RWPE2 (cell line): ENCODE data around the gene FBN3.

Source experiments
- ATAC-seq: fragments of 200-7000 bp; cut with Tn5 transposase; 3 replicates; pipeline ENCODE4 v1.9.1; 2021; ENCODE audit warnings: low read depth
- DNase-seq: peaks from one replicate; pipeline ENCODE4 v3.0.0-alpha.2; 2020; ENCODE audit warnings: low spot score
- H3K27ac ChIP-seq: fragments of 450-650 bp; 2 replicates; pipeline ENCODE4 v1.5.1; 2017; ENCODE audit warnings: mild to moderate bottlenecking; ENCODE audit not compliant: poor library complexity, severe bottlenecking
- H3K27me3 ChIP-seq: fragments of 250-450 bp; sonication (Bioruptor Pico); 2 replicates; pipeline ENCODE4 v1.5.1; 2021; ENCODE audit warnings: mild to moderate bottlenecking, moderate library complexity; ENCODE audit not compliant: insufficient read depth, poor library complexity, severe bottlenecking
- H3K36me3 ChIP-seq: fragments of 250-450 bp; sonication (Bioruptor Pico); 2 replicates; pipeline ENCODE4 v1.5.1; 2020; ENCODE audit warnings: low read depth, mild to moderate bottlenecking, moderate library complexity
- H3K4me1 ChIP-seq: fragments of 250-450 bp; sonication (Bioruptor Pico); 2 replicates; pipeline ENCODE4 v1.5.1; 2021; ENCODE audit warnings: mild to moderate bottlenecking, moderate library complexity; ENCODE audit not compliant: insufficient read depth, poor library complexity, severe bottlenecking
- H3K4me3 ChIP-seq: fragments of 250-450 bp; sonication (Bioruptor Pico); 2 replicates; pipeline ENCODE4 v1.5.1; 2021; ENCODE audit warnings: mild to moderate bottlenecking, moderate library complexity; ENCODE audit not compliant: severe bottlenecking
- H3K9me3 ChIP-seq: fragments of 250-450 bp; sonication (Bioruptor Pico); 2 replicates; pipeline ENCODE4 v1.5.1; 2021; ENCODE audit warnings: mild to moderate bottlenecking, moderate library complexity; ENCODE audit not compliant: severe bottlenecking
- TF ChIP-seq, protein P1 (sequence below): fragments of 450-650 bp; IDR thresholded peaks from one replicate; pipeline ENCODE4 v1.5.1; 2017; ENCODE audit warnings: mild to moderate bottlenecking, moderate library complexity; ENCODE audit not compliant: poor library complexity, severe bottlenecking

FBN3 gene

DNA sequence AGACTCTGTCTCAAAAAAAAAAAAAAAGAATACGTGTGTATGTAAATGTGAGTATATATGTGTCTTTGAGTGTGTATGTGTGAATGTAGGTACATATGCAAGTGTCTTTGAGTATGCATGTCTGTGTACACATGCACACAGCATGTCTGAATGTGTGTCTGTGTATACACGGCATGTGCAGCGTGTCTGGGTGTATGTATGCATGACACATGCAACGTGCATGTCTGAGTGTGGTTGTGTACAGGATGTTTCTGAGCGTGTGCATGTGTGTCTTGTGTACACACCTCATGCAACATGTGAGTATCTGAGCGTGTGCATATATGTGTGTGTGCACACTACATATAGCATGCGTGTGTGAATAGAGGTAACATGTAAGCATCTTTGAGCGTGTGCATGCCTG lies 20.8 kb downstream of the FBN3 start:
- ATAC-seq (no peak), DNase-seq (no peak)
- no peaks in the 10 kb centered on the region for H3K4me1 ChIP-seq
- no peak overlapping the region for H3K4me3 ChIP-seq
- TF ChIP-seq, protein P1, sequence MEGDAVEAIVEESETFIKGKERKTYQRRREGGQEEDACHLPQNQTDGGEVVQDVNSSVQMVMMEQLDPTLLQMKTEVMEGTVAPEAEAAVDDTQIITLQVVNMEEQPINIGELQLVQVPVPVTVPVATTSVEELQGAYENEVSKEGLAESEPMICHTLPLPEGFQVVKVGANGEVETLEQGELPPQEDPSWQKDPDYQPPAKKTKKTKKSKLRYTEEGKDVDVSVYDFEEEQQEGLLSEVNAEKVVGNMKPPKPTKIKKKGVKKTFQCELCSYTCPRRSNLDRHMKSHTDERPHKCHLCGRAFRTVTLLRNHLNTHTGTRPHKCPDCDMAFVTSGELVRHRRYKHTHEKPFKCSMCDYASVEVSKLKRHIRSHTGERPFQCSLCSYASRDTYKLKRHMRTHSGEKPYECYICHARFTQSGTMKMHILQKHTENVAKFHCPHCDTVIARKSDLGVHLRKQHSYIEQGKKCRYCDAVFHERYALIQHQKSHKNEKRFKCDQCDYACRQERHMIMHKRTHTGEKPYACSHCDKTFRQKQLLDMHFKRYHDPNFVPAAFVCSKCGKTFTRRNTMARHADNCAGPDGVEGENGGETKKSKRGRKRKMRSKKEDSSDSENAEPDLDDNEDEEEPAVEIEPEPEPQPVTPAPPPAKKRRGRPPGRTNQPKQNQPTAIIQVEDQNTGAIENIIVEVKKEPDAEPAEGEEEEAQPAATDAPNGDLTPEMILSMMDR: no peak
- H3K9me3 ChIP-seq: no peaks in the 10 kb centered on the region
- H3K27ac ChIP-seq: no peak overlapping the region
- H3K27me3 ChIP-seq: no peaks in the 10 kb centered on the region
- no peaks in the 10 kb centered on the region for H3K36me3 ChIP-seq

DNA sequence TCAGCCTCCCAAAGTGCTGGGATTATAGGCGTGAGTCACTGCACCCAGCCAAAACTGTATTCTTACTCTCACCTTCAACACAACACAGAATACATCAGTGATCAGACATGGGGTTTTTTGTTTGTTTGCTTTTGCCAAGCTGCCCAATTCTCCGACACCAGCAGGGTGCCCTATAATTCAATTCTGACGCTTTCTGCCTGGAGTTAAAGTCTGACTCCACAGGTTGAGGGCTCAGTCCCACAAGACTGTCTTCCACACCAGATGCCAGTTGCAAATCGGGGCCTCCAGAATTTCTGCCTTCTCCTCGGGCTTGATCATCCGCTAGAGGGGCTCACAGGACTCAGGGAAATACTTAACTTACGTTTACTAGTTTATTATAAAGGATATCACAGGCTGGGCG lies 22.1 kb downstream of the FBN3 start:
- ATAC-seq: no peak
- Histone ChIP-seq H3K9me3 (no peaks in the 10 kb centered on the region), H3K4me3 (no peak overlapping the region), H3K4me1 (no peaks in the 10 kb centered on the region), H3K27ac (no peak overlapping the region), H3K27me3 (no peaks in the 10 kb centered on the region), H3K36me3 (no peaks in the 10 kb centered on the region)
- no peak for DNase-seq
- TF ChIP-seq, protein P1: no peak

DNA sequence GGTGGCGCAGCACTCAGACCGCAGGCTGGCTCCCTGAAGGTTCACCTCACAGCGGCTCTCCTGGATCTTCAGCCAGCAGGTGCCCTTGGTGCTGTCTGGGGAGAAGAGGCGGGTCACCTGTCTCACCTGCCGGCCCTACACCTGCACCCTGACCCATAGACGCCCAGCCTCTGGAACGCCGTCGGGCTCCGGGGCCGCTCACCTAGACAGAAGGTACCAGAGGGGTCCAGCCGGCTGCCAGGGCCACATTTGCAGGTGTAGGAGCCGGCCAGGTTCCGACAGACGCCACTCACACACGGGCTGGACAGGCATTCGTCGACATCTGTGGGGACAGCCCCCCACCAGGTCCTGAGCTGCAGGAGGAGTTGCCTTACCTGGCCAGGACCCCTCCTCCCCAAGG lies 22.9 kb downstream of the FBN3 start:
- no peaks in the 10 kb centered on the region for H3K27me3 ChIP-seq
- TF ChIP-seq, protein P1: no peak

DNA sequence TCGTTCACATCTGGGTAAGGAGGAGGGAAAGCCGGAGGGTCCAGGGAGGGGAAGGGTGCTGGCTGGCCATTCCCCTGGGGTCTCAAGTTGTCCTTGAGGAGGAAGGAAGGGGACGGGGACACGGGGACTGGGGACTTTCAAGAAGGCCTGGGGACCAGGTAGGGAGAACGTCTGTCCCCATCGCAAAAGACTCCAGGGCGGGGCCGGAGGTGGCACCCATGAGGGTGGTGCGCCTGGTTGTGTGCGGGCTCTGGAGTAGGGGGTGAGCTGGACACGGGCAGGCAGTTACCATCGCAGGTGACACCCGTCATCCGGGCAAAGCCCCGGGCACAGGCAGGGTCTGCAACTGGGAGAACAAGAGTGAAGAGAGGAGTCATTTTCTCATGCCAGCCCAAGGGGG lies 23.4 kb downstream of the FBN3 start:
- H3K4me1 ChIP-seq: no peaks in the 10 kb centered on the region
- TF ChIP-seq, protein P1: no peak
- no peak overlapping the region for H3K4me3 ChIP-seq
- no peaks in the 10 kb centered on the region for H3K36me3 ChIP-seq
- DNase-seq (no peak), ATAC-seq (no peak)
- no peaks in the 10 kb centered on the region for H3K9me3 ChIP-seq
- H3K27ac ChIP-seq: no peak overlapping the region
- no peaks in the 10 kb centered on the region for H3K27me3 ChIP-seq

More for the DNA sequence above, 22.9 kb downstream of the FBN3 start:
- DNase-seq (no peak), ATAC-seq (no peak)
- Histone ChIP-seq H3K4me3 (no peak overlapping the region), H3K27ac (no peak overlapping the region), H3K36me3 (no peaks in the 10 kb centered on the region), H3K4me1 (no peaks in the 10 kb centered on the region), H3K9me3 (no peaks in the 10 kb centered on the region)

DNA sequence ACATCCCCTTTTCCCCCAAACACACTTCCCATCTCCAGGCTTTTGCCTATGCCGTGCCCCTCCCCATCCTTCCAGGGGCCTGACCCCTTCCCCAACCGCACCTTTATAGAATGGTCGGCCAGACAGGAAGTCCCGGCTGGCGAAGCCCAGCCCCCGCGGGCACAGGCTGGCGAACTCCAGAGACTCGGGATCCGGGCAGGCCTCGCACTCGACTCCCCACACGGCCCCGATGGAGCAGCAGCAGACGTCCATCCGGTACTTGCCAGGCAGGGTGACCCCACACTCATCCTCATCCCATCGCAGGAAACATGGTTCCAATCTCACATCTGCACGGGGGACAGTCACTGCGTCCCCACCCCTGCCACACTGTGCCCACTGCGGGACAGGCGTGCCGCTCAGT lies 25.7 kb downstream of the FBN3 start:
- Histone ChIP-seq H3K4me3 (no peak overlapping the region), H3K9me3 (no peaks in the 10 kb centered on the region), H3K36me3 (no peaks in the 10 kb centered on the region), H3K27ac (no peak overlapping the region), H3K4me1 (no peaks in the 10 kb centered on the region), H3K27me3 (no peaks in the 10 kb centered on the region)
- TF ChIP-seq, protein P1: no peak
- ATAC-seq (no peak), DNase-seq (no peak)
